Panc1 (cell line): Measurements from ENCODE around the gene RUVBL1. TPM values are rescaled to one million over a fixed set of nuclear protein-coding genes. Genes with fewer than 3 reads are reported as not detected.

ENCODE experiments used
- ATAC-seq: fragments of 200-7000 bp; cut with Tn5 transposase; 2 replicates; pipeline ENCODE4 v1.9.1; 2020; ENCODE audit warnings: mild to moderate bottlenecking, moderate library complexity
- BruUV-seq: library from RNA; stranded (reverse); fragments of 400-500 nt; replicated peaks from 2 replicates; lab custom pipeline; 2021; lab: Mats Ljungman, UMichigan
- CTCF ChIA-PET: fragments of 300-600 bp; sonication (Branson Sonifier 250); formaldehyde crosslinking; loops from one replicate; lab custom pipeline; 2022; ENCODE audit warnings: antibody characterized with exemption; lab: Charles Lee
- POLR2A ChIA-PET: fragments of 300-600 bp; sonication (Branson Sonifier 250); formaldehyde crosslinking; loops from one replicate; lab custom pipeline; 2022; ENCODE audit warnings: antibody characterized with exemption; lab: Charles Lee
- DNase-seq: peaks from one replicate; pipeline ENCODE4 v3.0.0-alpha.2; 2010; ENCODE audit warnings: low read depth, low spot score
- H3K27ac ChIP-seq: 2 replicates; pipeline ENCODE4 v1.5.1; 2011; ENCODE audit warnings: mild to moderate bottlenecking, low read length, inconsistent platforms
- H3K27me3 ChIP-seq: fragments of 200-500 bp; sonication (Bioruptor generic); 2 replicates; pipeline ENCODE4 v1.6.0; 2014; ENCODE audit warnings: low read length, inconsistent platforms; ENCODE audit not compliant: control insufficient read depth, insufficient read depth
- H3K36me3 ChIP-seq: fragments of 200-500 bp; sonication (Bioruptor generic); 2 replicates; pipeline ENCODE4 v1.5.1; 2014; ENCODE audit warnings: inconsistent platforms, mild to moderate bottlenecking, low read length, moderate library complexity; ENCODE audit not compliant: control insufficient read depth, insufficient read depth
- H3K4me1 ChIP-seq: 2 replicates; pipeline ENCODE4 v1.5.1; 2011; ENCODE audit warnings: inconsistent platforms, mild to moderate bottlenecking, low read length, moderate library complexity; ENCODE audit not compliant: control insufficient read depth, insufficient read depth
- H3K4me3 ChIP-seq, 2 experiments: 2 replicates each; pipeline ENCODE4 v1.5.1; 2011 to 2012; ENCODE audit warnings: low read depth in 2 of 2, low read length in 2 of 2, mild to moderate bottlenecking in 2 of 2, inconsistent platforms in 1 of 2, moderate library complexity in 1 of 2
- H3K9me3 ChIP-seq: fragments of 200-500 bp; sonication (Bioruptor generic); 2 replicates; pipeline ENCODE4 v1.5.1; 2014; ENCODE audit warnings: low read depth, mild to moderate bottlenecking, inconsistent platforms, low read length, moderate library complexity; ENCODE audit not compliant: control insufficient read depth, insufficient read depth
- POLR2AphosphoS5 ChIP-seq: IDR thresholded peaks from 2 replicates; pipeline ENCODE4 v1.6.1; 2012; ENCODE audit warnings: mild to moderate bottlenecking, low read depth, low read length, moderate library complexity
- REST ChIP-seq, 2 experiments: IDR thresholded peaks; 2 replicates each; pipeline ENCODE4 v1.6.1; 2011 to 2012; ENCODE audit warnings: low read depth in 2 of 2, control low read depth in 1 of 2, low read length in 1 of 2, mild to moderate bottlenecking in 1 of 2, moderate library complexity in 1 of 2; ENCODE audit not compliant: insufficient read depth in 1 of 2
- SIN3A ChIP-seq: IDR thresholded peaks from 2 replicates; pipeline ENCODE4 v1.6.1; 2012; ENCODE audit warnings: low read depth, mild to moderate bottlenecking, low read length, moderate library complexity, borderline replicate concordance; ENCODE audit not compliant: insufficient read depth
- TCF7L2 ChIP-seq: IDR thresholded peaks from 2 replicates; pipeline ENCODE4 v1.6.1; 2011; ENCODE audit warnings: mild to moderate bottlenecking, low read depth, low read length, inconsistent platforms
- in situ Hi-C: cut with HindIII; loops from 2 replicates; pipeline ENCODE4 v1.10.0; 2016; ENCODE audit warnings: low sequenced_read_pairs, low pct_unique_long_range_greater_than_20kb
- intact Hi-C: fragments of 100-400 bp; cut with micrococcal nuclease; formaldehyde crosslinking; loops from one replicate; pipeline ENCODE4 v1.10.0; 2022; ENCODE audit not compliant: unreplicated experiment
- total RNA-seq: library from RNA; stranded (reverse); gene quantifications from one replicate; pipeline ENCODE4 v1.2.1, GENCODE V29; 2021; ENCODE audit not compliant: unreplicated experiment
- TF ChIP-seq, protein P1 (sequence below): fragments of 450-650 bp; IDR thresholded peaks from 2 replicates; pipeline ENCODE4 v1.5.1; 2017; ENCODE audit warnings: mild to moderate bottlenecking

RUVBL1 gene
- total RNA-seq, 1 experiment from 2014 or later, result 122 TPM

- H3K36me3 ChIP-seq, result no peaks in the 10 kb centered on the region
- intact Hi-C loops, result no loop called here
- H3K9me3 ChIP-seq, result no peaks in the 10 kb centered on the region
- BruUV-seq, result no TSS peak
- in situ Hi-C loops, result no loop called here
- POLR2A ChIA-PET, result no interaction called here
- H3K27ac ChIP-seq, result no peak overlapping the region
- ATAC-seq (no peak), DNase-seq (no peak)
- H3K27me3 ChIP-seq, result peaks cover 25% of the 10 kb centered on the region
- CTCF ChIA-PET, result no interaction called here
- no peaks in the 10 kb centered on the region for H3K4me1 ChIP-seq
- TF ChIP-seq, protein P1, sequence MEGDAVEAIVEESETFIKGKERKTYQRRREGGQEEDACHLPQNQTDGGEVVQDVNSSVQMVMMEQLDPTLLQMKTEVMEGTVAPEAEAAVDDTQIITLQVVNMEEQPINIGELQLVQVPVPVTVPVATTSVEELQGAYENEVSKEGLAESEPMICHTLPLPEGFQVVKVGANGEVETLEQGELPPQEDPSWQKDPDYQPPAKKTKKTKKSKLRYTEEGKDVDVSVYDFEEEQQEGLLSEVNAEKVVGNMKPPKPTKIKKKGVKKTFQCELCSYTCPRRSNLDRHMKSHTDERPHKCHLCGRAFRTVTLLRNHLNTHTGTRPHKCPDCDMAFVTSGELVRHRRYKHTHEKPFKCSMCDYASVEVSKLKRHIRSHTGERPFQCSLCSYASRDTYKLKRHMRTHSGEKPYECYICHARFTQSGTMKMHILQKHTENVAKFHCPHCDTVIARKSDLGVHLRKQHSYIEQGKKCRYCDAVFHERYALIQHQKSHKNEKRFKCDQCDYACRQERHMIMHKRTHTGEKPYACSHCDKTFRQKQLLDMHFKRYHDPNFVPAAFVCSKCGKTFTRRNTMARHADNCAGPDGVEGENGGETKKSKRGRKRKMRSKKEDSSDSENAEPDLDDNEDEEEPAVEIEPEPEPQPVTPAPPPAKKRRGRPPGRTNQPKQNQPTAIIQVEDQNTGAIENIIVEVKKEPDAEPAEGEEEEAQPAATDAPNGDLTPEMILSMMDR, result no peak
- no peak for TF ChIP-seq TCF7L2
- no peak overlapping the region for H3K4me3 ChIP-seq
Measured at GRCh38 chr3:128040660-128041059, 83.0 kb downstream of the RUVBL1 start.

- TF ChIP-seq POLR2AphosphoS5, result no peak
- no peak for TF ChIP-seq REST (IDR thresholded peaks at IDR 0.05; ENCODE audit: insufficient read depth in 1 of 2, low read depth in 2 of 2, low read length in 1 of 2)
- TF ChIP-seq SIN3A, result no peak
- TF ChIP-seq, protein P1, result no peak
- no peak for TF ChIP-seq TCF7L2
- peaks cover 25% of the 10 kb centered on the region for H3K27me3 ChIP-seq
- H3K4me1 ChIP-seq, result no peaks in the 10 kb centered on the region
- H3K9me3 ChIP-seq, result no peaks in the 10 kb centered on the region
- no peak for ATAC-seq
- intact Hi-C loops, result no loop called here
- no peak for DNase-seq
- no peaks in the 10 kb centered on the region for H3K36me3 ChIP-seq
- ChIA-PET CTCF (no interaction called here), POLR2A (no interaction called here)
- no peak overlapping the region for H3K4me3 ChIP-seq
- no TSS peak for BruUV-seq
- no peak overlapping the region for H3K27ac ChIP-seq
- in situ Hi-C loops, result no loop called here
Measured at GRCh38 chr3:128040041-128040440, 83.6 kb downstream of the RUVBL1 start.

- ChIA-PET POLR2A (no interaction called here), CTCF (no interaction called here)
- Histone ChIP-seq H3K36me3 (no peaks in the 10 kb centered on the region), H3K4me1 (no peaks in the 10 kb centered on the region), H3K4me3 (no peak overlapping the region), H3K27ac (no peak overlapping the region), H3K9me3 (no peaks in the 10 kb centered on the region), H3K27me3 (peaks cover 17% of the 10 kb centered on the region)
- ATAC-seq (no peak), DNase-seq (no peak)
- intact Hi-C loops (no loop called here), in situ Hi-C loops (no loop called here)
- no TSS peak for BruUV-seq
- TF ChIP-seq, protein P1, result no peak
- TF ChIP-seq TCF7L2 (no peak), POLR2AphosphoS5 (no peak)
Measured at GRCh38 chr3:128036119-128036518, 87.5 kb downstream of the RUVBL1 start.
